SU-DHL-6 (cell line): ENCODE measurements around the gene DNAJA4.

Experiments
- H2AFZ ChIP-seq: fragments of 200-600 bp; sonication (generic); 2 replicates; pipeline ENCODE4 v1.6.1; 2014; ENCODE audit warnings: low read depth, mild to moderate bottlenecking, moderate library complexity, mixed read lengths, antibody characterized with exemption, low read length; ENCODE audit not compliant: severe bottlenecking
- H3F3A ChIP-seq: fragments of 200-600 bp; shearing (Covaris generic); 2 replicates; pipeline ENCODE4 v1.6.0; 2016; ENCODE audit warnings: antibody characterized with exemption, mild to moderate bottlenecking; ENCODE audit not compliant: insufficient read depth
- H3K27ac ChIP-seq: fragments of 200-600 bp; sonication (generic); 2 replicates; pipeline ENCODE4 v1.5.1; 2016; ENCODE audit warnings: low read depth, mild to moderate bottlenecking, low read length, moderate library complexity, mixed read lengths
- H3K27me3 ChIP-seq: fragments of 200-600 bp; sonication (generic), shearing (Covaris generic); 2 replicates; pipeline ENCODE4 v1.6.0; 2014; ENCODE audit warnings: mild to moderate bottlenecking, low read length
- H3K36me3 ChIP-seq: fragments of 200-600 bp; sonication (generic); 2 replicates; pipeline ENCODE4 v1.6.1; 2014; ENCODE audit warnings: mild to moderate bottlenecking, low read length, mixed read lengths
- H3K4me2 ChIP-seq: fragments of 300-600, 200-600 bp; shearing (Covaris generic), sonication (generic); 2 replicates; pipeline ENCODE4 v1.6.0; 2014; ENCODE audit warnings: low read length, low read depth, mild to moderate bottlenecking; ENCODE audit not compliant: poor library complexity, severe bottlenecking
- H3K4me3 ChIP-seq: fragments of 200-600 bp; sonication (generic); 2 replicates; pipeline ENCODE4 v1.5.1; 2014; ENCODE audit warnings: antibody characterized with exemption, low read length, mild to moderate bottlenecking, mixed read lengths; ENCODE audit not compliant: insufficient read depth, poor library complexity, severe bottlenecking
- H3K79me2 ChIP-seq: fragments of 200-600 bp; sonication (generic); 2 replicates; pipeline ENCODE4 v1.6.1; 2014; ENCODE audit warnings: mild to moderate bottlenecking, low read length, moderate library complexity; ENCODE audit not compliant: insufficient read depth
- H3K9ac ChIP-seq: fragments of 200-600 bp; sonication (generic); 2 replicates; pipeline ENCODE4 v1.7.0; 2014; ENCODE audit warnings: mild to moderate bottlenecking, low read length
- H3K9me2 ChIP-seq: fragments of 200-600 bp; sonication (generic); replicated peaks from 2 replicates; pipeline ENCODE4 v1.6.1; 2014; ENCODE audit warnings: low read length; ENCODE audit not compliant: insufficient read depth
- H3K9me3 ChIP-seq: fragments of 200-600 bp; sonication (generic); 2 replicates; pipeline ENCODE4 v1.6.1; 2014; ENCODE audit warnings: low read length, mixed read lengths; ENCODE audit not compliant: insufficient read depth
- H4K20me1 ChIP-seq: fragments of 200-600 bp; sonication (generic); 2 replicates; pipeline ENCODE4 v1.6.1; 2014; ENCODE audit warnings: low read depth, mild to moderate bottlenecking, antibody characterized with exemption, low read length, moderate library complexity, mixed read lengths
- EZH2phosphoT487 ChIP-seq: fragments of 200-600 bp; sonication (generic), shearing (Covaris generic); conservative IDR thresholded peaks from 2 replicates; pipeline ENCODE4 v1.6.1; 2018; ENCODE audit warnings: mild to moderate bottlenecking, antibody characterized with exemption, low read length, moderate library complexity, mixed read lengths
- TF ChIP-seq, protein P1 (sequence below): fragments of 200-600 bp; sonication (generic); IDR thresholded peaks from one replicate; pipeline ENCODE4 v1.5.1; 2017; ENCODE audit warnings: antibody characterized with exemption, mild to moderate bottlenecking, low read length, moderate library complexity; ENCODE audit not compliant: insufficient read depth, poor library complexity, severe bottlenecking

Gene DNAJA4

DNA sequence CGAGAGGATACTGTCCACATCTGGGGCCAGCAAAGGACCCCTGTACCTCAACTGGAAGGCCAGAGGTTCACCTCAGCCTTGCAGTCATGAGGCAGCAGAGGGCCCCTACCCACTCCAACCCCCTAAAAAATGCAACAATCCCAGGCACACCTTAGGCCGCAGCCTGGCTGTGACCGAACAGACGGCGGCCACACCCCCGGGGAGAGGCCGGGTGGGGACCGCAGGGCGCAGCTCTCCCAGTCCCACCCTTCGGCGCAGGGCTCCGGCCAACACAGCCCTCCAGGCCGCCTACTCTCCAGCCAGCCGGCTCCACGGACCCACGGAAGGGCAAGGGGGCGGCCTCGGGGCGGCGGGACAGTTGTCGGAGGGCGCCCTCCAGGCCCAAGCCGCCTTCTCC is 457 bp upstream of the DNAJA4 start:
- H3F3A ChIP-seq, result no peaks in the 10 kb centered on the region
- no peak overlapping the region for H3K9ac ChIP-seq
- no peaks in the 10 kb centered on the region for H3K79me2 ChIP-seq
- H3K36me3 ChIP-seq, result no peaks in the 10 kb centered on the region
- no peaks in the 10 kb centered on the region for H3K9me2 ChIP-seq
- H3K27ac ChIP-seq, result no peak overlapping the region
- H2AFZ ChIP-seq, result no peak overlapping the region
- H3K4me3 ChIP-seq, result no peak overlapping the region
- no peaks in the 10 kb centered on the region for H4K20me1 ChIP-seq
- H3K9me3 ChIP-seq, result no peaks in the 10 kb centered on the region
- TF ChIP-seq, protein P1, sequence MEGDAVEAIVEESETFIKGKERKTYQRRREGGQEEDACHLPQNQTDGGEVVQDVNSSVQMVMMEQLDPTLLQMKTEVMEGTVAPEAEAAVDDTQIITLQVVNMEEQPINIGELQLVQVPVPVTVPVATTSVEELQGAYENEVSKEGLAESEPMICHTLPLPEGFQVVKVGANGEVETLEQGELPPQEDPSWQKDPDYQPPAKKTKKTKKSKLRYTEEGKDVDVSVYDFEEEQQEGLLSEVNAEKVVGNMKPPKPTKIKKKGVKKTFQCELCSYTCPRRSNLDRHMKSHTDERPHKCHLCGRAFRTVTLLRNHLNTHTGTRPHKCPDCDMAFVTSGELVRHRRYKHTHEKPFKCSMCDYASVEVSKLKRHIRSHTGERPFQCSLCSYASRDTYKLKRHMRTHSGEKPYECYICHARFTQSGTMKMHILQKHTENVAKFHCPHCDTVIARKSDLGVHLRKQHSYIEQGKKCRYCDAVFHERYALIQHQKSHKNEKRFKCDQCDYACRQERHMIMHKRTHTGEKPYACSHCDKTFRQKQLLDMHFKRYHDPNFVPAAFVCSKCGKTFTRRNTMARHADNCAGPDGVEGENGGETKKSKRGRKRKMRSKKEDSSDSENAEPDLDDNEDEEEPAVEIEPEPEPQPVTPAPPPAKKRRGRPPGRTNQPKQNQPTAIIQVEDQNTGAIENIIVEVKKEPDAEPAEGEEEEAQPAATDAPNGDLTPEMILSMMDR, result no peak
- no peak for TF ChIP-seq EZH2phosphoT487
- no peak overlapping the region for H3K4me2 ChIP-seq
- no peaks in the 10 kb centered on the region for H3K27me3 ChIP-seq

DNA sequence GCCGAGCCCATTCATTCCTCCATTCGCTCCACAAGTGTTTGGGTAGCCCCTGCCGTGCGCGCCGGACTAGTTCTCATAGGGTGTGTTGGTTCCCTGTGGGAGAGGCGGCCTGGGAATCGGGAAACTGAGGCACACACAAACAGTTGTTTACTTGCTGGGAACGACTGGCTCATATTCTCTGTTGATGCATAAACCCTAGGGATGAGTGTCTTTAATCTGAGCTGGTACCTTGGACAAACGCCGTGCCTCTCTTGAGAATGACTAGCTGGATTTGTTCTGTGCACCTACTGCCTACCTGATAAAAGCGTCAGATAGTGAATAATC is 737 bp downstream of the DNAJA4 start:
- Histone ChIP-seq H3K27ac (no peak overlapping the region), H3K9me3 (no peaks in the 10 kb centered on the region), H3K79me2 (no peaks in the 10 kb centered on the region), H4K20me1 (no peaks in the 10 kb centered on the region), H3K9me2 (no peaks in the 10 kb centered on the region), H3K4me2 (no peak overlapping the region), H3F3A (no peaks in the 10 kb centered on the region), H3K36me3 (no peaks in the 10 kb centered on the region), H3K27me3 (no peaks in the 10 kb centered on the region), H2AFZ (no peak overlapping the region), H3K9ac (no peak overlapping the region), H3K4me3 (no peak overlapping the region)
- no peak for TF ChIP-seq EZH2phosphoT487
- TF ChIP-seq, protein P1, result no peak

DNA sequence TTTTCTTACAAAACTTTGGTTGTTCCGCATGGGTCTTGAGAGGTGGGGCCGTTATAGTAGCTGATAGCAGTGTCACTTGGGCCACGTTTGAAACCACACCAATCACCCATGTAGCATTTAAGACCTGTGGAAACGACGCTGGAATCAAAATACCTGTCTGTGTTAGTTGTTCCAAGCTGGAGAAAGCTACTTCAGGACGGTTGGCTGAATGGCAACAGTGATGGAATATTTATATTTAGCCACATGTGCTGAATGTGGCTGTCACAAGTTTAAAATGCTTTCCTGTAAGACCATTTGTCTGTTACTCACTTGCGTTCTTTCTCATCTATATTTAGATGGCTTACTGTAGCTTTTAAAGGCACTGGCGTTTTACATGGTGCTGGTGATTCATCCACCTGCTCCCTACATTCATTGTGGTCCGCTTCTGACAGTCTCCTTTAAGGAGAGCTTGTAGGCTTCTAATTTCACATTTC is 1.4 kb downstream of the DNAJA4 start:
- no peaks in the 10 kb centered on the region for H3F3A ChIP-seq
- H3K4me2 ChIP-seq, result no peak overlapping the region
- H3K27ac ChIP-seq, result no peak overlapping the region
- no peaks in the 10 kb centered on the region for H3K79me2 ChIP-seq
- H2AFZ ChIP-seq, result no peak overlapping the region
- H4K20me1 ChIP-seq, result no peaks in the 10 kb centered on the region
- no peak for TF ChIP-seq EZH2phosphoT487
- TF ChIP-seq, protein P1, result no peak
- H3K36me3 ChIP-seq, result no peaks in the 10 kb centered on the region
- no peaks in the 10 kb centered on the region for H3K9me3 ChIP-seq
- no peaks in the 10 kb centered on the region for H3K27me3 ChIP-seq
- H3K9ac ChIP-seq, result no peak overlapping the region
- H3K9me2 ChIP-seq, result no peaks in the 10 kb centered on the region
- H3K4me3 ChIP-seq, result no peak overlapping the region

DNA sequence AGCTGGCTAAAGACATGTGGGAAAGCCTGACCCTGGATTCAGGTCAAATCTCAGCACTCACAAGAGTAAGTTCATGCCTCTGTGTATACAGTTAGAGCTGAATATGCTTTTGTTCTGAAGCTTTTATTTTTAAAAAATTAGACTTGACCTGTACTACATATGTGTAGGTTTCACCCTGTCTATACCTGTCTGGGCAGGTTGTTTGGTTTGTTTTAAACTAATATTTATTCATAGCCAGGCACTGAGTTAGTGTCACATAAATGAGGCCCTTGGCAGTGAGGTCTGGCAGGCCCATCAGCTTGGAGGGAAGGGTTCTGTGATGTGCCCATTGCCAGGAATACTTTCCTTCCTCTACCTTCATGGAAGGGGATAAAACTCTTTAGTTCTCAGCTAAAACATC is 1.9 kb downstream of the DNAJA4 start:
- TF ChIP-seq, protein P1, result no peak
- TF ChIP-seq EZH2phosphoT487, result no peak
- no peaks in the 10 kb centered on the region for H4K20me1 ChIP-seq
- H3K4me3 ChIP-seq, result no peak overlapping the region
- no peak overlapping the region for H2AFZ ChIP-seq
- no peaks in the 10 kb centered on the region for H3K36me3 ChIP-seq
- no peaks in the 10 kb centered on the region for H3K9me2 ChIP-seq
- H3K79me2 ChIP-seq, result no peaks in the 10 kb centered on the region
- H3K27me3 ChIP-seq, result no peaks in the 10 kb centered on the region
- H3K9me3 ChIP-seq, result no peaks in the 10 kb centered on the region
- H3K27ac ChIP-seq, result no peak overlapping the region
- no peaks in the 10 kb centered on the region for H3F3A ChIP-seq
- H3K4me2 ChIP-seq, result no peak overlapping the region
- H3K9ac ChIP-seq, result no peak overlapping the region
